Tibial artery (tissue), 4 donors: ENCODE data around the gene CEP295NL.
"Not testable (repeated sequence)": the region's sequence is repeated elsewhere in the genome, so short reads cannot be mapped to it uniquely, and the experiment has no call there.

Experiments
- DNase-seq, 2 donors: peaks; one replicate each; pipeline ENCODE4 v3.0.0-alpha.2; 2019
- H3K27ac ChIP-seq, 2 donors: fragments of 200-600 bp; sonication (generic) in 1 of 2; 1 replicate in 1 of 2; 2 replicates in 1 of 2; pipeline ENCODE4 v1.5.1; 2018 to 2019; ENCODE audit warnings: mild to moderate bottlenecking in 1 of 2
- H3K27me3 ChIP-seq, 2 donors: fragments of 200-600 bp; sonication (generic) in 1 of 2; one replicate each; pipeline versions ENCODE4 v1.5.1 to v1.6.0; 2016 to 2019
- H3K36me3 ChIP-seq, 3 donors: fragments of 200-600 bp; sonication (generic) in 2 of 3; one replicate each; pipeline ENCODE4 v1.5.1; 2016 to 2019; ENCODE audit warnings: mild to moderate bottlenecking in 2 of 3
- H3K4me1 ChIP-seq, 4 donors: fragments of 200-600 bp; sonication (generic) in 2 of 4; 1 replicate in 3 of 4; 2 replicates in 1 of 4; pipeline ENCODE4 v1.5.1; 2016 to 2019
- H3K4me3 ChIP-seq, 2 donors: fragments of 200-600 bp; sonication (generic) in 1 of 2; 1 replicate in 1 of 2; 2 replicates in 1 of 2; pipeline ENCODE4 v1.5.1; 2018 to 2019; ENCODE audit warnings: mild to moderate bottlenecking in 2 of 2
- H3K9me3 ChIP-seq, 3 donors: fragments of 200-600 bp; sonication (generic) in 1 of 3; one replicate each; pipeline ENCODE4 v1.5.1; 2016 to 2019
- intact Hi-C: fragments of 100-400 bp; cut with DNase I; formaldehyde crosslinking; loops from one replicate; pipeline ENCODE4 v1.15.0; 2023; ENCODE audit warnings: low total_unique reads
- TF ChIP-seq, protein P1 (sequence below), 2 experiments: fragments of 200-600 bp in 1 of 2; fragments of 450-650 bp in 1 of 2; IDR thresholded peaks; one replicate each; pipeline ENCODE4 v1.5.1; 2017 to 2019; ENCODE audit warnings: antibody characterized with exemption in 2 of 2, mild to moderate bottlenecking in 1 of 2, moderate library complexity in 1 of 2

CEP295NL gene

DNA sequence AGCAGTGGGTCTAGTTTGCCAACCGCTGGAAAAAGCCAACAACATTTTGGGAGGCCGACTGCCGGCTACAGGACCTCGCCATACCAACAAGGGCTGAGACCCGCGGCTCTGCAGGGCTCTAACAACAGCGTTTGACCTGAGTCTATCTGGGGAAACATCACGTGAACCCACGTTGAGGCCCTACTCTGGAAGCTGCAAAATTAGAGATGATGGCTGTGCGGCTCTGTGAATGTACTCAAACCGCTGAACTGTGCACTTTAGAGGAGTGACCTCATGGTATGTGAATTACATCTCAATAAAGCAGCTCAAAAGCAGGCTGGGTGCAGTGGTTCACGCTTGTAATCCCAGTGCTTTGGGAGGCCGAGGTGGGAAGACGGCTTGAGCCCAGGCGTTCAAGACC is 10.1 kb upstream of the CEP295NL start:
- H3K27ac ChIP-seq = peak overlapping the region in 1 of 2 donors; percentile 13
- no peak for DNase-seq
- no peaks in the 10 kb centered on the region for H3K36me3 ChIP-seq
- peaks cover 0 to 94% (median 44%) of the 10 kb centered on the region in 4 donors for H3K4me1 ChIP-seq
- TF ChIP-seq, protein P1, sequence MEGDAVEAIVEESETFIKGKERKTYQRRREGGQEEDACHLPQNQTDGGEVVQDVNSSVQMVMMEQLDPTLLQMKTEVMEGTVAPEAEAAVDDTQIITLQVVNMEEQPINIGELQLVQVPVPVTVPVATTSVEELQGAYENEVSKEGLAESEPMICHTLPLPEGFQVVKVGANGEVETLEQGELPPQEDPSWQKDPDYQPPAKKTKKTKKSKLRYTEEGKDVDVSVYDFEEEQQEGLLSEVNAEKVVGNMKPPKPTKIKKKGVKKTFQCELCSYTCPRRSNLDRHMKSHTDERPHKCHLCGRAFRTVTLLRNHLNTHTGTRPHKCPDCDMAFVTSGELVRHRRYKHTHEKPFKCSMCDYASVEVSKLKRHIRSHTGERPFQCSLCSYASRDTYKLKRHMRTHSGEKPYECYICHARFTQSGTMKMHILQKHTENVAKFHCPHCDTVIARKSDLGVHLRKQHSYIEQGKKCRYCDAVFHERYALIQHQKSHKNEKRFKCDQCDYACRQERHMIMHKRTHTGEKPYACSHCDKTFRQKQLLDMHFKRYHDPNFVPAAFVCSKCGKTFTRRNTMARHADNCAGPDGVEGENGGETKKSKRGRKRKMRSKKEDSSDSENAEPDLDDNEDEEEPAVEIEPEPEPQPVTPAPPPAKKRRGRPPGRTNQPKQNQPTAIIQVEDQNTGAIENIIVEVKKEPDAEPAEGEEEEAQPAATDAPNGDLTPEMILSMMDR (IDR thresholded peaks at IDR 0.05) = no peak
- no peak overlapping the region for H3K4me3 ChIP-seq
- no peaks in the 10 kb centered on the region for H3K9me3 ChIP-seq
- no peaks in the 10 kb centered on the region for H3K27me3 ChIP-seq
- intact Hi-C loops = no loop called here

DNA sequence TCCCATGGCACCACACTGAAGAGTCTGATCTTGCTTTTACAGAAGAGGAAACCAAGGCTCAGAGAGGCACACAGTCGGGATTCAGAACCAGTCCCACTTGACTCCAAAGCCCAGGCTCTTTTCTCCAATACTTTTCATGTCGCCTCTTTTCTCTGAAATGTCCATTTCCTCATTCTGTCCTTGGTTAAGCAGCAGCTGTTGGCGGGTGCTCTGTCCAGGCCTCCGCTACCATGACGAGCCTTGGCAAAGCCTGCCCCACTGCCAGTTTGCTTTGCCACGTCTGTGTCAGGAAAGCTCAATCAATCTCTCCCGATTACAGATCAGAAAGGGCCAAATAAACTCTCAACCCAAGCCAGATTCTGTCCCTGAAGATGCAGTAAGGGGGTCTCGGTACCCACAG is 9.1 kb upstream of the CEP295NL start:
- TF ChIP-seq, protein P1 (IDR thresholded peaks at IDR 0.05) = no peak
- H3K4me3 ChIP-seq = no peak overlapping the region
- H3K36me3 ChIP-seq = no peaks in the 10 kb centered on the region
- H3K27me3 ChIP-seq = no peaks in the 10 kb centered on the region
- intact Hi-C loops = no loop called here
- DNase-seq = no peak
- no peak overlapping the region for H3K27ac ChIP-seq
- H3K4me1 ChIP-seq = peaks cover 0 to 91% (median 40%) of the 10 kb centered on the region in 4 donors
- no peaks in the 10 kb centered on the region for H3K9me3 ChIP-seq

DNA sequence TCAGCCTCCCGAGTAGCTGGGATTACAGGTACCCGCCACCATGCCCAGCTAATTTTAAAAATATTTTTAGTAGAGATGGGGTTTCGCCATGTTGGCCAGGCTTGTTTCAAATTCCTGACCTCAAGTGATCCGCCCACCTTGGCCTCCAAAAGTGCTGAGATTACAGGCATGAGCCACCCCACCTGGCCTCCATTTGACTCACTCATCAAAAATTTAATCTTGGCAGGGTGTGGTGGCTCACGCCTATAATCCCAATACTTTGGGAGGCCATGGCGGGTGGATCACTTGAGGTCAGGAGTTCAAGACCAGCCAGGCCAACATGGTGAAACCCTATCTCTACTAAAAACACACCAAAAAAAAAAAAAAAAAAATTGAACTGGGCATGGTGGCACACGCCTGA is 8.5 kb upstream of the CEP295NL start:
- H3K27me3 ChIP-seq, H3K4me3 ChIP-seq, DNase-seq, H3K9me3 ChIP-seq, H3K36me3 ChIP-seq, intact Hi-C loops, H3K27ac ChIP-seq: not testable (repeated sequence)
- peaks cover 0 to 90% (median 39%) of the 10 kb centered on the region in 4 donors for H3K4me1 ChIP-seq

DNA sequence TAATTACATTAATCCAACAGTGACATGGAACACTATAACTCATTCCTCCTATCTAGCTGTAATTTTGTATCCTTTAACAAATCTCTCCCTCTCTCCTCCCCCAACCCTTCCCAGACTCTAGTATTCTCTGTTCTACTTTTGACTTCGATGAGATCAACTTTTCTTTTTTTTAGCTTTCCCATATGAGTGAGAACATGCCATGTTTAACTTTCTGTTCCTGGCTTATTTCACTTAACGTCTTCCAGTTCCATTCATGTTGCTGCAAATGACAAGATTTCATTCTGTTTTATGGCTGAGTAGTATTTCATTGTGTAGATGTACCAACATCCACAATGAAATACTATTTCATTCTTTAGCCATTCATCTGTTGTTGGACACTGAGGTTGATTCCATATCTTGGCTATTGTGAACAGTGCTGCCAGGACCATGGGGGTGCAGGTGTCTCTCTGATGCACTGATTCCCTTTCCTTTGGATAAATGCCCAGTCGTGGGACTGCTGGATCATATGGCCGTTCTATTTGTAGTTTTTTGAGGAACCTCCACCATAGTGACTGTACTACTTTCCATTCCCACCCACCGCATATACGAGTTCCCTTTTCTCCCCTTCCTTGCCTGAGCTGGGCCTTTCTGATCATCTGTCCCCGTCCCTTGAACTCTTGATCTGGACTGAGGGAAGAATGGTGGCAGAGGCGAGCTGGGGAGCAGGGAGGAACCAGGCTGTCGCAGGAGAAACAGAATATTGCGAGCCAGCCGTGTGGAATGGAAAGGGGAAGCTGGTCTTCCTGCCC is 7.7 kb upstream of the CEP295NL start:
- Histone ChIP-seq H3K27me3 (no peaks in the 10 kb centered on the region), H3K36me3 (no peaks in the 10 kb centered on the region), H3K27ac (no peak overlapping the region), H3K4me1 (peaks cover 0 to 90% (median 30%) of the 10 kb centered on the region in 4 donors), H3K9me3 (no peaks in the 10 kb centered on the region), H3K4me3 (no peak overlapping the region)
- peak in 1 of 2 donors; percentile 56 for DNase-seq
- intact Hi-C loops = no loop called here
- TF ChIP-seq, protein P1 (IDR thresholded peaks at IDR 0.05) = no peak

DNA sequence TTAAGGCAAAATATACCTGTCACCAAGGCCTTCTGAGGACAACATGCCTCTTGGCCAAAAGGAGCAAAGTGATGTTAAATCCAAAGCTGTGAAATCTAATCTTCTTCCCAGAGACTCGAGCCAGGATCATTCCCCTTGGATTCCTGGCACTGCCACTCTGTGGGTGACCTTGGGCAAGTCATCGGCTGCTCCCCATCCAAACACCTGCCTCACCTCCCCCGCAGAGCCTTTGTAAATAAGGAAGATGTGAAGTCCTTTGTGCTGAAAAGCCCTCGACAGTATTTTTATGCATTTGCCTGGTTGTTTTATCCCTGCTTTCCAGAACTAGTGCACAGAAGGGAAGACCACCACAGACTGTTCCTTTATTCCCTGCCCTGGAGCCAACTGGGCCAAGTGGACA is 5.4 kb upstream of the CEP295NL start:
- Histone ChIP-seq H3K4me1 (peaks cover 0 to 92% (median 38%) of the 10 kb centered on the region in 4 donors), H3K36me3 (peaks cover 0 to 6% (median 0%) of the 10 kb centered on the region in 3 donors), H3K9me3 (no peaks in the 10 kb centered on the region), H3K4me3 (no peak overlapping the region), H3K27ac (no peak overlapping the region), H3K27me3 (no peaks in the 10 kb centered on the region)
- DNase-seq = no peak
- TF ChIP-seq, protein P1 (IDR thresholded peaks at IDR 0.05) = no peak
- intact Hi-C loops = no loop called here

DNA sequence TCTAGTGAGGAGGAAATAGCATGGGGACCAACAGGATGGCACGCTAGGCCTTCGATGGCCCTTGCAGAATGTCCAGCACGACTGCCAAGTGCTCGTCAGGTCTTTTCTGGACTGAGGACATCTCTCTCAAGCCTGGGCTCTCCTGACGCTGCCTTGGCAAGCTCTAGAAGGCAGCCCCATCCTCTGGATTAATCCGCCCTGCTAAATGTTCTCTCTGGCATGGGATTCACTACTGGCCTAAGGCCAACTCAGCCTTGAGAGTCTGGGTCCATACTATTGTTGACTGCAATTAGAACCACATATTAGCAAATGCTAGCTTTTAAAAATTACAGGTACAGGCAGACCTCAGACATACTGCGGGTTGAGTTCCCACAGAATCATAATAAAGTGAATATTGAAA is 2.5 kb upstream of the CEP295NL start:
- Histone ChIP-seq H3K4me3 (no peak overlapping the region), H3K27ac (no peak overlapping the region), H3K9me3 (no peaks in the 10 kb centered on the region), H3K27me3 (no peaks in the 10 kb centered on the region), H3K4me1 (peaks cover 0 to 87% (median 41%) of the 10 kb centered on the region in 4 donors), H3K36me3 (peaks cover 0 to 28% (median 6%) of the 10 kb centered on the region in 3 donors)
- no peak for DNase-seq
- TF ChIP-seq, protein P1 (IDR thresholded peaks at IDR 0.05) = no peak
- intact Hi-C loops = no loop called here
